HG02623 (cell line): ENCODE measurements around the gene CLGN.
A peak's percentile ranks its signal among the peaks of the same experiment; 100 is the strongest.

Source experiments
- ATAC-seq: cut with Tn5 transposase; IDR thresholded peaks from one replicate; pipeline ENCODE4 v1.9.1; 2021; ENCODE audit warnings: moderate library complexity; ENCODE audit not compliant: unreplicated experiment

Gene CLGN

GRCh38 chr4:140382732-140383131 is 44.7 kb downstream of the CLGN start:
- ATAC-seq = no peak

GRCh38 chr4:140374130-140374477 is 53.3 kb downstream of the CLGN start:
- ATAC-seq = no peak

- peak; percentile 94 for ATAC-seq
These were observed 53.9 kb downstream of the CLGN start, which contains the start of gene SCOC for GRCh38 chr4:140373328-140374129. Gene SCOC (plus strand): TSS chr4:140373646. CDS start chr4:140379171, 5,525 bp downstream.

- ATAC-seq = peak; percentile 50
These were observed 54.6 kb downstream of the CLGN start for GRCh38 chr4:140372751-140373327.

- no peak for ATAC-seq
These were observed 58.8 kb downstream of the CLGN start for GRCh38 chr4:140368686-140369085.

GRCh38 chr4:140367738-140368137 is 59.7 kb downstream of the CLGN start:
- ATAC-seq = no peak

GRCh38 chr4:140363558-140363957 is 63.9 kb downstream of the CLGN start:
- ATAC-seq = no peak

GRCh38 chr4:140363051-140363450 is 64.4 kb downstream of the CLGN start:
- no peak for ATAC-seq

GRCh38 chr4:140361099-140361498 is 66.3 kb downstream of the CLGN start:
- no peak for ATAC-seq

GRCh38 chr4:140359562-140360427 is 67.7 kb downstream of the CLGN start:
- peak; percentile 98 for ATAC-seq

- no peak for ATAC-seq
These were observed 69.2 kb downstream of the CLGN start for GRCh38 chr4:140358281-140358680.

- no peak for ATAC-seq
These were observed 69.6 kb downstream of the CLGN start for GRCh38 chr4:140357868-140358267.

- ATAC-seq = no peak
These were observed 72.2 kb downstream of the CLGN start for GRCh38 chr4:140355288-140355687.

GRCh38 chr4:140353786-140354185 is 73.7 kb downstream of the CLGN start:
- no peak for ATAC-seq

GRCh38 chr4:140351093-140352075 is 76.1 kb downstream of the CLGN start:
- ATAC-seq = no peak

- ATAC-seq = no peak
These were observed 77.6 kb downstream of the CLGN start for GRCh38 chr4:140349816-140350215.

GRCh38 chr4:140346136-140346535 is 81.3 kb downstream of the CLGN start:
- ATAC-seq = no peak

- ATAC-seq = no peak
These were observed 82.8 kb downstream of the CLGN start for GRCh38 chr4:140344621-140345020.

GRCh38 chr4:140344101-140344500 is 83.3 kb downstream of the CLGN start:
- no peak for ATAC-seq

GRCh38 chr4:140343303-140343702 is 84.1 kb downstream of the CLGN start:
- ATAC-seq = no peak
